PC-9 (cell line): ENCODE results near the gene PON3. TPM values are rescaled to one million over a fixed set of nuclear protein-coding genes. Genes with fewer than 3 reads are reported as not detected.

Experiments
- BruUV-seq: library from RNA; stranded (reverse); fragments of 400-500 nt; replicated peaks from 2 replicates; lab custom pipeline; 2021; lab: Mats Ljungman, UMichigan
- CTCF ChIA-PET: fragments of 300-600 bp; sonication (Branson Sonifier 250); formaldehyde crosslinking; loops from one replicate; lab custom pipeline; 2022; ENCODE audit warnings: antibody characterized with exemption; lab: Charles Lee
- POLR2A ChIA-PET: fragments of 300-600 bp; sonication (Branson Sonifier 250); formaldehyde crosslinking; loops from one replicate; lab custom pipeline; 2022; ENCODE audit warnings: antibody characterized with exemption; ENCODE audit not compliant: unreplicated experiment; lab: Charles Lee
- DNase-seq, 2 experiments: peaks; one replicate each; pipeline versions ENCODE4 v3.0.0 to v3.0.0-alpha.2; 2015 to 2022; ENCODE audit warnings: mixed read lengths in 1 of 2
- H2AFZ ChIP-seq: fragments of 200-600 bp; sonication (generic); 2 replicates; pipeline ENCODE4 v1.8.1; 2017; ENCODE audit warnings: antibody characterized with exemption
- H3F3A ChIP-seq: fragments of 200-600 bp; sonication (generic); 2 replicates; pipeline ENCODE4 v1.8.1; 2017; ENCODE audit warnings: antibody characterized with exemption, mild to moderate bottlenecking, low read depth; ENCODE audit not compliant: insufficient read depth
- H3K27ac ChIP-seq: fragments of 200-600 bp; sonication (generic); 2 replicates; pipeline ENCODE4 v1.6.1; 2016; ENCODE audit warnings: mixed run types
- H3K27me3 ChIP-seq: fragments of 200-600 bp; sonication (generic); 2 replicates; pipeline ENCODE4 v1.6.1; 2016; ENCODE audit warnings: low read depth, mixed run types; ENCODE audit not compliant: insufficient read depth
- H3K36me3 ChIP-seq: fragments of 200-600 bp; sonication (generic); 2 replicates; pipeline ENCODE4 v1.6.1; 2016; ENCODE audit warnings: low read depth, mixed run types
- H3K4me1 ChIP-seq: fragments of 200-600 bp; sonication (generic); replicated peaks from 2 replicates; pipeline ENCODE4 v1.6.1; 2016; ENCODE audit warnings: mixed run types; ENCODE audit not compliant: insufficient read depth
- H3K4me2 ChIP-seq: fragments of 200-600 bp; sonication (generic); 2 replicates; pipeline ENCODE4 v1.6.1; 2017; ENCODE audit warnings: mixed run types
- H3K4me3 ChIP-seq: fragments of 200-600 bp; sonication (generic); 2 replicates; pipeline ENCODE4 v1.6.1; 2016; ENCODE audit warnings: mixed run types
- H3K79me2 ChIP-seq: fragments of 200-600 bp; sonication (generic); 2 replicates; pipeline ENCODE4 v1.6.1; 2017; ENCODE audit warnings: low read depth, mixed run types
- H3K9me2 ChIP-seq: fragments of 200-600 bp; sonication (generic); 2 replicates; pipeline ENCODE4 v1.8.1; 2017; ENCODE audit warnings: mild to moderate bottlenecking; ENCODE audit not compliant: insufficient read depth
- H3K9me3 ChIP-seq: fragments of 200-600 bp; sonication (generic); 2 replicates; pipeline ENCODE4 v1.8.1; 2016; ENCODE audit warnings: low read depth; ENCODE audit not compliant: insufficient read depth
- H4K20me1 ChIP-seq: fragments of 200-600 bp; sonication (generic); 2 replicates; pipeline ENCODE4 v1.8.1; 2017; ENCODE audit not compliant: insufficient read depth
- CTCF ChIP-seq: fragments of 200-600 bp; sonication (generic); conservative IDR thresholded peaks from 2 replicates; pipeline ENCODE4 v1.6.1; 2017; ENCODE audit warnings: mixed run types, antibody characterized with exemption, mild to moderate bottlenecking, moderate library complexity
- EZH2 ChIP-seq: fragments of 200-600 bp; sonication (generic); IDR thresholded peaks from 2 replicates; pipeline ENCODE4 v1.8.0; 2017; ENCODE audit warnings: antibody characterized with exemption, low read depth
- intact Hi-C: fragments of 100-400 bp; cut with micrococcal nuclease; formaldehyde crosslinking; loops from one replicate; pipeline ENCODE4 v1.10.0; 2022; ENCODE audit not compliant: unreplicated experiment
- total RNA-seq: library from RNA; stranded (reverse); gene quantifications from 2 replicates; pipeline ENCODE4 v1.2.3, GENCODE V29; 2021

PON3 gene
- total RNA-seq, 1 experiment from 2014 or later, result 0.85 TPM

- TF ChIP-seq EZH2, result no peak
- TF ChIP-seq CTCF, result no peak
- Histone ChIP-seq H4K20me1 (no peaks in the 10 kb centered on the region), H3K79me2 (no peaks in the 10 kb centered on the region), H2AFZ (no peak overlapping the region), H3K9me2 (no peaks in the 10 kb centered on the region), H3K4me2 (no peak overlapping the region), H3K36me3 (no peaks in the 10 kb centered on the region), H3K4me1 (no peaks in the 10 kb centered on the region), H3K27ac (no peak overlapping the region), H3F3A (no peaks in the 10 kb centered on the region), H3K4me3 (no peak overlapping the region), H3K9me3 (no peaks in the 10 kb centered on the region), H3K27me3 (no peaks in the 10 kb centered on the region)
- no TSS peak for BruUV-seq
- intact Hi-C loops, result no loop called here
- no peak for DNase-seq
- CTCF ChIA-PET, result no interaction called here
- POLR2A ChIA-PET, result no interaction called here
Observed at GRCh38 chr7:95338832-95339231, 57.3 kb downstream of the PON3 start.

GRCh38 chr7:95335093-95335492 is 61.1 kb downstream of the PON3 start:
- no peaks in the 10 kb centered on the region for H4K20me1 ChIP-seq
- CTCF ChIA-PET, result interaction anchor here (0.6 kb wide), 1 partner anchor 680 kb away, joined by 3 read pairs; no protein-coding TSS in a partner anchor
- no peaks in the 10 kb centered on the region for H3K27me3 ChIP-seq
- no peak overlapping the region for H3K27ac ChIP-seq
- 0 out of 2 replicates have a peak, but pooled peaks cover 4% of the 10 kb centered on the region for H3K9me2 ChIP-seq
- TF ChIP-seq EZH2 (no peak), CTCF (no peak)
- H3K9me3 ChIP-seq, result no peaks in the 10 kb centered on the region
- no peak overlapping the region for H3K4me3 ChIP-seq
- no peaks in the 10 kb centered on the region for H3K79me2 ChIP-seq
- H2AFZ ChIP-seq, result no peak overlapping the region
- no peaks in the 10 kb centered on the region for H3K36me3 ChIP-seq
- POLR2A ChIA-PET, result no interaction called here
- BruUV-seq, result no TSS peak
- H3F3A ChIP-seq, result no peaks in the 10 kb centered on the region
- H3K4me1 ChIP-seq, result no peaks in the 10 kb centered on the region
- H3K4me2 ChIP-seq, result no peak overlapping the region
- intact Hi-C loops, result no loop called here
- no peak for DNase-seq

- CTCF ChIA-PET, result interaction anchor here (0.6 kb wide), 1 partner anchor 679 kb away, joined by 3 read pairs; no protein-coding TSS in a partner anchor
- no peak overlapping the region for H3K27ac ChIP-seq
- BruUV-seq, result no TSS peak
- no peak overlapping the region for H3K4me2 ChIP-seq
- POLR2A ChIA-PET, result no interaction called here
- no peaks in the 10 kb centered on the region for H3K79me2 ChIP-seq
- TF ChIP-seq CTCF (no peak), EZH2 (no peak)
- no peaks in the 10 kb centered on the region for H3K27me3 ChIP-seq
- DNase-seq, result no peak
- no peaks in the 10 kb centered on the region for H3F3A ChIP-seq
- H2AFZ ChIP-seq, result no peak overlapping the region
- H3K9me3 ChIP-seq, result no peaks in the 10 kb centered on the region
- H3K4me1 ChIP-seq, result no peaks in the 10 kb centered on the region
- 0 out of 2 replicates have a peak, but pooled peaks cover 4% of the 10 kb centered on the region for H3K9me2 ChIP-seq
- no peak overlapping the region for H3K4me3 ChIP-seq
- intact Hi-C loops, result no loop called here
- no peaks in the 10 kb centered on the region for H4K20me1 ChIP-seq
- no peaks in the 10 kb centered on the region for H3K36me3 ChIP-seq
Observed at GRCh38 chr7:95334447-95334846, 61.7 kb downstream of the PON3 start.
